Neural cell (in vitro differentiated cells): ENCODE measurements around the gene GEMIN5. TPM values are rescaled to one million over a fixed set of nuclear protein-coding genes. Genes with fewer than 3 reads are reported as not detected.

Experiments
- H2AFZ ChIP-seq: fragments of 200-600, 300-800 bp; sonication (generic), shearing (Covaris generic); 2 replicates; pipeline ENCODE4 v1.6.0; 2014; ENCODE audit warnings: low read depth, mild to moderate bottlenecking, antibody characterized with exemption, low read length, moderate library complexity
- H3F3A ChIP-seq: fragments of 200-600 bp; shearing (Covaris generic); 2 replicates; pipeline ENCODE4 v1.6.1; 2016; ENCODE audit warnings: mild to moderate bottlenecking, moderate library complexity, mixed read lengths, antibody characterized with exemption, low read length; ENCODE audit not compliant: insufficient read depth, poor library complexity, severe bottlenecking
- H3K27ac ChIP-seq: fragments of 200-600, 300-800 bp; sonication (generic), shearing (Covaris generic); 2 replicates; pipeline ENCODE4 v1.5.1; 2014; ENCODE audit warnings: mild to moderate bottlenecking, low read length, moderate library complexity
- H3K27me3 ChIP-seq: fragments of 300-800, 200-600 bp; sonication (generic), shearing (Covaris generic); 2 replicates; pipeline ENCODE4 v1.6.0; 2014; ENCODE audit warnings: mild to moderate bottlenecking, low read depth, low read length, moderate library complexity; ENCODE audit not compliant: insufficient read depth
- H3K36me3 ChIP-seq: fragments of 300-800, 200-600 bp; sonication (generic), shearing (Covaris generic); 2 replicates; pipeline ENCODE4 v1.5.1; 2014; ENCODE audit warnings: mild to moderate bottlenecking, antibody characterized with exemption, low read length, moderate library complexity; ENCODE audit not compliant: insufficient read depth
- H3K4me2 ChIP-seq: fragments of 300-800, 200-600 bp; sonication (generic), shearing (Covaris generic); 2 replicates; pipeline ENCODE4 v1.6.0; 2014; ENCODE audit warnings: mild to moderate bottlenecking, low read length
- H3K4me3 ChIP-seq: fragments of 300-800, 200-600 bp; sonication (generic), shearing (Covaris generic); 2 replicates; pipeline ENCODE4 v1.5.1; 2014; ENCODE audit warnings: mild to moderate bottlenecking, low read length, moderate library complexity
- H3K79me2 ChIP-seq: fragments of 200-600 bp; shearing (Covaris generic); replicated peaks from 2 replicates; pipeline ENCODE4 v1.6.0; 2014; ENCODE audit warnings: mild to moderate bottlenecking, low read length, moderate library complexity; ENCODE audit not compliant: insufficient read depth
- H3K9ac ChIP-seq: fragments of 300-800, 200-600 bp; sonication (generic), shearing (Covaris generic); 2 replicates; pipeline ENCODE4 v1.6.1; 2016; ENCODE audit warnings: mild to moderate bottlenecking, low read length, mixed read lengths
- H3K9me2 ChIP-seq: fragments of 200-600 bp; shearing (Covaris generic); 2 replicates; pipeline ENCODE4 v1.6.1; 2016; ENCODE audit warnings: mild to moderate bottlenecking, low read length, mixed read lengths; ENCODE audit not compliant: insufficient read depth
- H3K9me3 ChIP-seq: fragments of 200-600, 300-800 bp; sonication (generic), shearing (Covaris generic); 2 replicates; pipeline ENCODE4 v1.6.1; 2016; ENCODE audit warnings: mild to moderate bottlenecking, mixed run types, low read length, moderate library complexity, mixed read lengths
- H4K20me1 ChIP-seq: fragments of 200-600 bp; shearing (Covaris generic); 2 replicates; pipeline ENCODE4 v1.6.1; 2016; ENCODE audit warnings: mild to moderate bottlenecking, mixed run types; ENCODE audit not compliant: insufficient read depth
- EP300 ChIP-seq: fragments of 450-650 bp; conservative IDR thresholded peaks from 2 replicates; pipeline ENCODE4 v1.6.1; 2014; ENCODE audit warnings: antibody characterized with exemption, mild to moderate bottlenecking, moderate library complexity; ENCODE audit not compliant: poor library complexity, severe bottlenecking
- EZH2 ChIP-seq: fragments of 200-600, 300-800 bp; shearing (Covaris generic), sonication (generic); IDR thresholded peaks from 2 replicates; pipeline ENCODE4 v1.6.1; 2014; ENCODE audit warnings: antibody characterized with exemption, low read length, borderline replicate concordance, mild to moderate bottlenecking; ENCODE audit not compliant: insufficient read depth, poor library complexity, severe bottlenecking
- MXI1 ChIP-seq: fragments of 450-650 bp; conservative IDR thresholded peaks from 2 replicates; pipeline ENCODE4 v1.6.1; 2014; ENCODE audit warnings: antibody characterized with exemption, mild to moderate bottlenecking; ENCODE audit not compliant: poor library complexity, severe bottlenecking
- RAD21 ChIP-seq: fragments of 450-650 bp; conservative IDR thresholded peaks from 2 replicates; pipeline ENCODE4 v1.6.1; 2014; ENCODE audit warnings: antibody characterized with exemption, mild to moderate bottlenecking, moderate library complexity
- REST ChIP-seq: IDR thresholded peaks from 2 replicates; pipeline ENCODE4 v1.6.1; 2012; ENCODE audit warnings: borderline replicate concordance
- SMC3 ChIP-seq: fragments of 450-650 bp; conservative IDR thresholded peaks from 2 replicates; pipeline ENCODE4 v1.6.1; 2014; ENCODE audit warnings: antibody characterized with exemption, mild to moderate bottlenecking, moderate library complexity; ENCODE audit not compliant: poor library complexity
- TAF1 ChIP-seq: IDR thresholded peaks from 2 replicates; pipeline ENCODE4 v1.6.1; 2012; ENCODE audit warnings: low read depth
- polyA plus RNA-seq: library from polyadenylated mRNA; depleted of rRNA; stranded (reverse); fragments of >200 nt; gene quantifications from 2 replicates; pipeline ENCODE4 v1.2.3, GENCODE V29; 2014

Gene GEMIN5
- polyA plus RNA-seq, 1 donor from 2014 or later, result 13.0 TPM

GRCh38 chr5:154841273-154841661, 96.7 kb downstream of the GEMIN5 start:
- Histone ChIP-seq H3K4me2 (no peak overlapping the region), H3K36me3 (no peaks in the 10 kb centered on the region), H3K79me2 (no peaks in the 10 kb centered on the region), H3K9me2 (no peaks in the 10 kb centered on the region), H3K4me3 (no peak overlapping the region), H2AFZ (no peak overlapping the region), H3K27me3 (no peaks in the 10 kb centered on the region), H3F3A (no peaks in the 10 kb centered on the region), H4K20me1 (no peaks in the 10 kb centered on the region), H3K9me3 (no peaks in the 10 kb centered on the region), H3K9ac (no peak overlapping the region), H3K27ac (no peak overlapping the region)
- no peak for TF ChIP-seq SMC3
- TF ChIP-seq EP300, result no peak
- no peak for TF ChIP-seq REST
- TF ChIP-seq MXI1, result no peak
- TF ChIP-seq EZH2, result no peak

- Histone ChIP-seq H3K4me2 (no peak overlapping the region), H3K9me3 (no peaks in the 10 kb centered on the region), H2AFZ (no peak overlapping the region), H3K4me3 (no peak overlapping the region), H4K20me1 (no peaks in the 10 kb centered on the region), H3K27ac (no peak overlapping the region), H3K27me3 (no peaks in the 10 kb centered on the region), H3F3A (no peaks in the 10 kb centered on the region), H3K36me3 (no peaks in the 10 kb centered on the region), H3K9me2 (no peaks in the 10 kb centered on the region), H3K9ac (no peak overlapping the region), H3K79me2 (no peaks in the 10 kb centered on the region)
- no peak for TF ChIP-seq EP300
- TF ChIP-seq TAF1, result no peak
- TF ChIP-seq MXI1, result no peak
- TF ChIP-seq SMC3, result no peak
- no peak for TF ChIP-seq EZH2
- TF ChIP-seq RAD21, result no peak
Measured at GRCh38 chr5:154840435-154841272, 97.4 kb downstream of the GEMIN5 start.

Other genes with a start within 250 kb of the GEMIN5 start
- 28.8 and 36.1 TPM in 2 replicates for gene LARP1, start 182.8 kb downstream of the GEMIN5 start, polyA plus RNA-seq
- 0.12 TPM in 1 of 2 replicates, not detected in the other for gene FAXDC2, start 87.6 kb downstream of the GEMIN5 start, polyA plus RNA-seq
- gene CNOT8, start 79.6 kb downstream of the GEMIN5 start, polyA plus RNA-seq, result 146 and 153 TPM in 2 replicates
- 26.8 and 28.0 TPM in 2 replicates for gene MRPL22, start 2.9 kb upstream of the GEMIN5 start, polyA plus RNA-seq
- not detected in 2 replicates for gene KIF4B, start 75.5 kb upstream of the GEMIN5 start, polyA plus RNA-seq